ENCODE measurements around the gene SNRNP27. TPM values are rescaled to one million over a fixed set of nuclear protein-coding genes. Genes with fewer than 3 reads are reported as not detected.

Gene SNRNP27
- total RNA-seq, 1 experiment from 2014 or later, result 80.0 TPM

DNA sequence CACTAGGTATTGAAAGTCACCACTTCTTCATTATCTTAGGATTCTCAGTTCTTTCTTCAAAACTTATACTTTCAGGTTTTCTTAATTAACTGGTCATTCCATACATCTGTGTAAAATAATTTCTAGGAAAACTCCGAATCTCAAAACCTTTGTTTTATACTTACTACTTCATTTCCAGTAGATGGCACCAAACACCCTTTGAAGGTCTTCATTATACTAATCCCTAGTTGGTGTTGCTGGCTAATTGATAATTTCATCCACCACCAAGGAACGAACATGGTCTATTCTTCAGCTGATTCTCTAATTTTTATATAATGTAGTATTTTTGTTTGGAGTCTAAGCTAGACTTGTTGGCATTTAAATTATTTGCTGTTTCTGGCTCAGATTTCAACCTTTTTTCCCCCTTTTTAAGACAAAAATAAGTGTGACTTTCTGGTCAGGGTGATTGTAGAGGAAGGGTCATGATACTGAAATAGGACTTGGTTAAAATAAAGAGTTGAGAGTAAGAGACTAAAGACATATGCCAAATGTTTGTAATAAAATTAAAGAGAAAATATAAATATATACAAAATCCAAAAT, 18.3 kb downstream of the SNRNP27 start:
- H3K9ac ChIP-seq (ENCODE audit: low read length), result no peak overlapping the region
- peaks cover 22% of the 10 kb centered on the region; the same call in 1 of the 2 replicates for H3K36me3 ChIP-seq (ENCODE audit: insufficient read depth, low read length)
- no peaks in the 10 kb centered on the region for H4K20me1 ChIP-seq (ENCODE audit: insufficient read depth, low read depth, low read length)
- H3K27me3 ChIP-seq (ENCODE audit: low read length), result no peaks in the 10 kb centered on the region
- H3K27ac ChIP-seq (ENCODE audit: low read length), result peak overlapping the region; percentile 16; the same call in 1 of the 2 replicates
- no peak overlapping the region for H3K4me2 ChIP-seq (ENCODE audit: low read depth, low read length, poor library complexity, severe bottlenecking)
- peaks cover 37% of the 10 kb centered on the region for H3K4me1 ChIP-seq (ENCODE audit: low read length)
- no peak overlapping the region for H3K4me3 ChIP-seq (ENCODE audit: low read length)
- no peaks in the 10 kb centered on the region for H3K9me2 ChIP-seq (replicated peaks; ENCODE audit: insufficient read depth, low read length)
- H2AFZ ChIP-seq (ENCODE audit: low read length), result no peak overlapping the region
- peak; percentile 90 for DNase-seq
- H3K9me3 ChIP-seq (ENCODE audit: low read length), result no peaks in the 10 kb centered on the region
- peaks cover 30% of the 10 kb centered on the region for H3K79me2 ChIP-seq (ENCODE audit: low read length)

DNA sequence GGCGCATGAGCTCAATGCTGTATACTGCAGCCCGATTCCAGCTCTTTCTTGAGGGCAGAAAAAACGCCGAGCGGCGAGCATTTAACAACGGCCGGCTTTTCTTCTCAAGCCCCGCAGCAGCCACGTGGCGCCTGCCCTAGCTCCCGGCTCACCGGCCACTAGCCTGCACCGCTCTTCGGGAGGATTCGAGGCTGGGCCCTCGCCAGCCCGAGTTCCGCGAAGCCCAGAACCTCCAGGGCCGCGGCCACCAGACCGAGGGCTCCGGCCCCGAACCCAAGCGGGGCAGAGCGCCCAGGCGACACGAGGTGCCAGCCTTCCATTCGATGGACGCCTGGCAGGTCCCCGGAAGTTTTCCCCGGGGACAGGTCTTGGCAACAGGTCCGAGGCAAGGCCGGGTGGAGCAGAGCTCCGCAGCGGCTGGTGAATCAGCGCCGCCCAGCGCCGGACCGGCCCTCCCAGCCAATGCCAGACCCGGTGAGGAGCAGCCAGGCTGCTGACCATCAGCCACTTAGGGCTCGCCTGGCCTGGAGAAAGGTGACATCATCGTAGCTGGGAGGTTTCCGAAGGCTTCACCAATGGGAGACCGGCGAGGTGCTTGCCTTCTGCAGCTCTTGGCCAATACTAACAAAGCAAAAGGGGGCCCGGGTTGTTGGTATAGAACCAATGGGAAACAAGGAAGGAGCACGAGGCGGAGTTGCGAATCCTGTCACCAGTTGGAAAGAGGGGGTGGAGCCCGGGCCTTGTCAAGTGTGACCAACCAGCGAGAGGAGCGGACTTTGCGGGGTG, 20.6 kb downstream of the SNRNP27 start:
- Histone ChIP-seq H3K79me2 (ENCODE audit: low read length) (peaks cover 45% of the 10 kb centered on the region), H3K27ac (ENCODE audit: low read length) (peak overlapping the region; percentile 69), H3K4me1 (ENCODE audit: low read length) (peaks cover 54% of the 10 kb centered on the region), H2AFZ (ENCODE audit: low read length) (0 out of 2 replicates have a peak overlapping the region, but pooled peaks have one; percentile 22), H3K27me3 (ENCODE audit: low read length) (no peaks in the 10 kb centered on the region), H3K4me3 (ENCODE audit: low read length) (peak overlapping the region; percentile 73), H3K9me2 (replicated peaks; ENCODE audit: insufficient read depth, low read length) (no peaks in the 10 kb centered on the region), H3K9me3 (ENCODE audit: low read length) (no peaks in the 10 kb centered on the region), H3K4me2 (ENCODE audit: low read depth, low read length, poor library complexity, severe bottlenecking) (peak overlapping the region; percentile 91), H4K20me1 (ENCODE audit: insufficient read depth, low read depth, low read length) (no peaks in the 10 kb centered on the region), H3K36me3 (ENCODE audit: insufficient read depth, low read length) (peaks cover 18% of the 10 kb centered on the region; the same call in 1 of the 2 replicates), H3K9ac (ENCODE audit: low read length) (peak overlapping the region; percentile 84)
- peak; percentile 100 for DNase-seq

DNA sequence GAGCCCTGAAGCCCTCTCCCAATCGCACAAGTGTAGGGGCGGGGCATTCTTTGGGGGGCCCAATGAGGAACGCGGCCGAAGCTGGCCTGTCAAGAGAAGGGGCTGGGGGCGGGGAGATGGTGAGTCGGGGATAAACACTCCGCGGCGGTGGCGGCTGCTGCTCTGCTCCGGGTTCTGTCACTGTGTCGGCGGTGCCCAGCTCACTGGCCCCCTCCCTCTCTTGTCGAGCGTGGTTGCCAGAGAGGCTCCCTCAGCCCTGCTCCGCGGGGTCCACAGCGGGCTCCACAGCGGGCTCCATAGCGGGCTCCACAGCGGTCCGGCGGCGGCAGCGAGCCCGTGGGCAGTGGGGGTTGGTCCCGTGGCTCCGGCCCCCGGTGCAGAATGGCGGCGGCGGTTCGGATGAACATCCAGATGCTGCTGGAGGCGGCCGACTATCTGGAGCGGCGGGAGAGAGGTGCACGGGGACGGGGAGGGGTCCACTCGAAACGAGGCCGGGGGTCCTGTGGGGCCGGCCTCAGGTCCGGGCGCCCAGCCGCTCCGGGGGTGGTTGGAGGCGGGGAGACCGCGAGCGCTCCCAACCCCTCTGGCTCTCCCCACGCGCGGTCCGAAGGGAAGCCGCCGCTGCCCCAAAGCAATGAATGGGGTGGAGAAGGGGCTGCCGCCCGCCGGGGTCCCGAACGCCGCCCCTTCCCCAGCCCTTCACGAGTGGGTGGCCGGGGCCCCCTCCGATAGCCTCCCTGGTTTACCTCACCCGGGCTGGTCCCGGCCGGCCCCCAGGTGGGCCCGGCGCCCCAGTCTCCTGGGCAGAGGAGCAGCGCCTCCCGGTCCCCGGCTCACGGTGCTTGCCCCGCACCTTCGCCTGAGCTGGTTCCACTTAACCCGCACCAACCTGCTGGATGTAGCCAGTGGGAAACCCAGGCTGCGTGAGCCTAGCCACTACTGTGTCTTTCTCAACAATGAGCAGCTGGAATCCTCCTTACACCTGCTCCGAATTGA, 21.5 kb downstream of the SNRNP27 start, which contains the start of gene MXD1:
MXD1 (plus strand) TSS at position 160 of the 996 bp plus-strand sequence; CDS start at position 382, 222 bp downstream.
- H4K20me1 ChIP-seq (ENCODE audit: insufficient read depth, low read depth, low read length), result no peaks in the 10 kb centered on the region
- H2AFZ ChIP-seq (ENCODE audit: low read length), result 0 out of 2 replicates have a peak within 1 kb of the TSS, but pooled peaks have one; percentile 22
- H3K27me3 ChIP-seq (ENCODE audit: low read length), result no peaks in the 10 kb centered on the region
- peak within 1 kb of the TSS; percentile 84 for H3K9ac ChIP-seq (ENCODE audit: low read length)
- peak within 1 kb of the TSS; percentile 69 for H3K27ac ChIP-seq (ENCODE audit: low read length)
- peak within 1 kb of the TSS; percentile 91 for H3K4me2 ChIP-seq (ENCODE audit: low read depth, low read length, poor library complexity, severe bottlenecking)
- no peaks in the 10 kb centered on the region for H3K9me3 ChIP-seq (ENCODE audit: low read length)
- H3K79me2 ChIP-seq (ENCODE audit: low read length), result peaks cover 49% of the 10 kb centered on the region
- H3K4me1 ChIP-seq (ENCODE audit: low read length), result peaks cover 54% of the 10 kb centered on the region
- peaks cover 22% of the 10 kb centered on the region; the same call in 1 of the 2 replicates for H3K36me3 ChIP-seq (ENCODE audit: insufficient read depth, low read length)
- H3K9me2 ChIP-seq (replicated peaks; ENCODE audit: insufficient read depth, low read length), result no peaks in the 10 kb centered on the region
- peak; percentile 70 for DNase-seq
- peak within 1 kb of the TSS; percentile 86 for H3K4me3 ChIP-seq (ENCODE audit: low read length)

DNA sequence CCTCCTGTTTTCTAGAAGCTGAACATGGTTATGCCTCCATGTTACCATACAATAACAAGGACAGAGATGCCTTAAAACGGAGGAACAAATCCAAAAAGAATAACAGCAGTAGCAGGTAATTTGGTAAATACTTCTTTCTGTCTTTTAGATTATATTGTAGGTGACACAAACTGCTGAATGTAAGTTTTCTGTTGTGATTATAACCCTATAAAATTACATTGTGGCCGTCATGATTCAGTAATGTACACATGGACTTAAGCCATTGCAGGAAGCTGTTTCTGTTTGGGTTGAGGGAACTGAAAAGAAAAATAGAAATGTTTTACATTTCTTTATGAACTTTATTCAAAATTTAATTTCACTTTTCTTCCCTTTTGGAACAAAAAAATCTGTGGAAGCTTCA, 22.4 kb downstream of the SNRNP27 start:
- H3K79me2 ChIP-seq (ENCODE audit: low read length), result peaks cover 49% of the 10 kb centered on the region
- H3K4me2 ChIP-seq (ENCODE audit: low read depth, low read length, poor library complexity, severe bottlenecking), result peak overlapping the region; percentile 88
- H3K4me1 ChIP-seq (ENCODE audit: low read length), result peaks cover 54% of the 10 kb centered on the region
- H3K9ac ChIP-seq (ENCODE audit: low read length), result peak overlapping the region; percentile 83
- no peak for DNase-seq
- peaks cover 30% of the 10 kb centered on the region; the same call in 1 of the 2 replicates for H3K36me3 ChIP-seq (ENCODE audit: insufficient read depth, low read length)
- H3K9me3 ChIP-seq (ENCODE audit: low read length), result no peaks in the 10 kb centered on the region
- no peak overlapping the region for H2AFZ ChIP-seq (ENCODE audit: low read length)
- H3K9me2 ChIP-seq (replicated peaks; ENCODE audit: insufficient read depth, low read length), result no peaks in the 10 kb centered on the region
- peak overlapping the region; percentile 86 for H3K4me3 ChIP-seq (ENCODE audit: low read length)
- H3K27ac ChIP-seq (ENCODE audit: low read length), result peak overlapping the region; percentile 16; the same call in 1 of the 2 replicates
- no peaks in the 10 kb centered on the region for H4K20me1 ChIP-seq (ENCODE audit: insufficient read depth, low read depth, low read length)
- no peaks in the 10 kb centered on the region for H3K27me3 ChIP-seq (ENCODE audit: low read length)

DNA sequence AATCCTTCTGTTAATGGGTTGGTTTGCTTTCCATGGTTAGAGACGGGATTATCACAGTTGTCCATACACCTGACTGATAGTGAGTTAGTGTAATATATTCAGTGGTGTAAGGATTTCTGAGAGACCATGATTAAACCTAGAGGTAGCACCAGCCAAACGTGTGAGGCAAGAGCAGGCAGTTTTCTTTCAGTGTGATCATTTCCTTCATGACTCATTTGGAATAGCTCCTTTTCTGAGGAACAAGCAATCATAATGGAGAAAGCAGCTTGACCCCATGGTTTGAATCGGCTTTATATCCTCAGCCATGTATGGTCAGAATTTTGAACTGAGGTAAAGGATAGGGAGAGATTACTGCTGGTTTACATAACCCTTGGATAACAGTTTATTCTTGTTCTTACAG, 24.1 kb downstream of the SNRNP27 start:
- peaks cover 48% of the 10 kb centered on the region for H3K79me2 ChIP-seq (ENCODE audit: low read length)
- no peaks in the 10 kb centered on the region for H3K27me3 ChIP-seq (ENCODE audit: low read length)
- H3K9me2 ChIP-seq (replicated peaks; ENCODE audit: insufficient read depth, low read length), result no peaks in the 10 kb centered on the region
- peaks cover 40% of the 10 kb centered on the region; the same call in 1 of the 2 replicates for H3K36me3 ChIP-seq (ENCODE audit: insufficient read depth, low read length)
- no peak for DNase-seq
- H3K4me2 ChIP-seq (ENCODE audit: low read depth, low read length, poor library complexity, severe bottlenecking), result peak overlapping the region; percentile 88
- H3K4me1 ChIP-seq (ENCODE audit: low read length), result peaks cover 43% of the 10 kb centered on the region
- no peaks in the 10 kb centered on the region for H3K9me3 ChIP-seq (ENCODE audit: low read length)
- no peak overlapping the region for H3K4me3 ChIP-seq (ENCODE audit: low read length)
- H2AFZ ChIP-seq (ENCODE audit: low read length), result 0 out of 2 replicates have a peak overlapping the region, but pooled peaks have one; percentile 2
- H3K9ac ChIP-seq (ENCODE audit: low read length), result peak overlapping the region; percentile 2; the same call in 1 of the 2 replicates
- peak overlapping the region; percentile 12; the same call in 1 of the 2 replicates for H3K27ac ChIP-seq (ENCODE audit: low read length)
- no peaks in the 10 kb centered on the region for H4K20me1 ChIP-seq (ENCODE audit: insufficient read depth, low read depth, low read length)

DNA sequence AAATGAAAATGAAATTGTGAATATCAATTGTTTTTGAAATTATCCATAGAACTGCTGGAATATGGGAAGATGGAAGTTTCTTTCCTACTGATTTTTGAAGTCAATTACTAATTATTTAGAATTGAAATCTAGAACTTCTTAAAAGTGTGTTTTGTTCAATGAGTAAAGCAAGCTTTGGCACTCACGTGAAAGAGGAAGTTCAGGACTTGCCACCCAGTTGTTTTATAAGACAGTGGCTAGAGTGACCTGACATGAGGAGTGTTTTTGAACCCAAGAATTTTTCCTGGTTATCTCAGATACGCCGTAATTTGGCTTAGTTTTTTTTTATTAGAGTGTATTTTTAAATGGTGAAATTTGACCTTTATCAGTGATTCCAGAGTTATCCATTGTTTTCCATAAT, 24.6 kb downstream of the SNRNP27 start:
- Histone ChIP-seq H3K4me1 (ENCODE audit: low read length) (peaks cover 38% of the 10 kb centered on the region), H3K27me3 (ENCODE audit: low read length) (no peaks in the 10 kb centered on the region), H3K9me3 (ENCODE audit: low read length) (no peaks in the 10 kb centered on the region), H3K9me2 (replicated peaks; ENCODE audit: insufficient read depth, low read length) (no peaks in the 10 kb centered on the region), H3K4me3 (ENCODE audit: low read length) (no peak overlapping the region), H2AFZ (ENCODE audit: low read length) (0 out of 2 replicates have a peak overlapping the region, but pooled peaks have one; percentile 2), H3K27ac (ENCODE audit: low read length) (peak overlapping the region; percentile 12; the same call in 1 of the 2 replicates), H3K9ac (ENCODE audit: low read length) (peak overlapping the region; percentile 2; the same call in 1 of the 2 replicates), H3K79me2 (ENCODE audit: low read length) (peaks cover 47% of the 10 kb centered on the region), H3K36me3 (ENCODE audit: insufficient read depth, low read length) (peaks cover 34% of the 10 kb centered on the region; the same call in 1 of the 2 replicates), H3K4me2 (ENCODE audit: low read depth, low read length, poor library complexity, severe bottlenecking) (peak overlapping the region; percentile 88), H4K20me1 (ENCODE audit: insufficient read depth, low read depth, low read length) (no peaks in the 10 kb centered on the region)
- peak; percentile 75 for DNase-seq

DNA sequence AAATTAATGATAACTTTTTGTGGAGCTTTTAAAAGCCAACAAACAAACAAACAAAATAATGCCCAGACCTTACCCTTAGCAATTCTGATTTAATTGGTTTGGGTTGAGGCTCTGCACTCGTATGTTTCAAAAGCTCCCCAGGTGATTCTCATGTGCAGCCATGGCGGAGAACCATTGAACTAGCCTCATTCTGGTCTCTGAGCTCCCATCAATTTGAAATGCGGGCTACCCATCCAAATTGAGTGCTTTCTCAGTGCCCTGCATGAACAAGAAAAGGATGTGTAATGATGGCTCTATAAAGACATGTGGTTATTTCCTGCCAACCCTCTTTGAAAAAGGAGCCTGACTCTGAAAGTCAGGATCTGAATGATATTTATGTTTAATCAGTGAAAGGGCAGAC, 29.4 kb downstream of the SNRNP27 start:
- Histone ChIP-seq H3K4me3 (ENCODE audit: low read length) (no peak overlapping the region), H3K36me3 (ENCODE audit: insufficient read depth, low read length) (peaks cover 68% of the 10 kb centered on the region; the same call in 1 of the 2 replicates), H3K9me3 (ENCODE audit: low read length) (no peaks in the 10 kb centered on the region), H3K79me2 (ENCODE audit: low read length) (peaks cover 41% of the 10 kb centered on the region), H3K4me1 (ENCODE audit: low read length) (peaks cover 6% of the 10 kb centered on the region), H3K9me2 (replicated peaks; ENCODE audit: insufficient read depth, low read length) (no peaks in the 10 kb centered on the region), H3K9ac (ENCODE audit: low read length) (no peak overlapping the region), H3K27ac (ENCODE audit: low read length) (no peak overlapping the region), H3K4me2 (ENCODE audit: low read depth, low read length, poor library complexity, severe bottlenecking) (no peak overlapping the region), H4K20me1 (ENCODE audit: insufficient read depth, low read depth, low read length) (no peaks in the 10 kb centered on the region), H2AFZ (ENCODE audit: low read length) (no peak overlapping the region), H3K27me3 (ENCODE audit: low read length) (no peaks in the 10 kb centered on the region)
- no peak for DNase-seq
